DND-41 (cell line): ENCODE measurements around the gene PPP2R2B.

Experiments
- ATAC-seq: fragments of 200-7000 bp; cut with Tn5 transposase; 3 replicates; pipeline ENCODE4 v1.9.1; 2021; ENCODE audit warnings: low read depth; ENCODE audit not compliant: insufficient read depth
- DNase-seq: peaks from one replicate; pipeline ENCODE4 v3.0.0-alpha.2; 2020
- H2AFZ ChIP-seq: 2 replicates; pipeline ENCODE4 v1.6.0; 2012; ENCODE audit warnings: low read depth, low read length
- H3K27ac ChIP-seq: 2 replicates; pipeline ENCODE4 v1.5.1; 2012; ENCODE audit warnings: low read length, inconsistent platforms
- H3K27me3 ChIP-seq: fragments of 200-600 bp; sonication (generic); 2 replicates; pipeline ENCODE4 v1.6.0; 2012; ENCODE audit warnings: low read length, mild to moderate bottlenecking, inconsistent platforms; ENCODE audit not compliant: insufficient read depth, poor library complexity
- H3K36me3 ChIP-seq: 2 replicates; pipeline ENCODE4 v1.5.1; 2012; ENCODE audit warnings: low read length, inconsistent platforms; ENCODE audit not compliant: insufficient read depth
- H3K4me1 ChIP-seq: 2 replicates; pipeline ENCODE4 v1.5.1; 2012; ENCODE audit warnings: mild to moderate bottlenecking, low read length; ENCODE audit not compliant: insufficient read depth
- H3K4me2 ChIP-seq: 2 replicates; pipeline ENCODE4 v1.6.0; 2012; ENCODE audit warnings: mild to moderate bottlenecking, moderate library complexity, low read length, inconsistent platforms; ENCODE audit not compliant: insufficient read depth
- H3K4me3 ChIP-seq, 2 experiments: fragments of 200-600 bp in 1 of 2; shearing (Covaris generic) in 1 of 2; 2 replicates each; pipeline ENCODE4 v1.5.1; 2012 to 2016; ENCODE audit warnings: inconsistent platforms in 2 of 2, low read length in 2 of 2, mild to moderate bottlenecking in 2 of 2, low read depth in 1 of 2, moderate library complexity in 1 of 2
- H3K79me2 ChIP-seq: 2 replicates; pipeline ENCODE4 v1.6.0; 2012; ENCODE audit warnings: low read length, inconsistent platforms; ENCODE audit not compliant: insufficient read depth
- H3K9ac ChIP-seq: 2 replicates; pipeline ENCODE4 v1.6.0; 2012; ENCODE audit warnings: low read depth, mild to moderate bottlenecking, inconsistent platforms, low read length, moderate library complexity
- H3K9me3 ChIP-seq: 2 replicates; pipeline ENCODE4 v1.5.1; 2012; ENCODE audit warnings: low read length, moderate library complexity, mild to moderate bottlenecking, inconsistent platforms; ENCODE audit not compliant: insufficient read depth, severe bottlenecking
- H4K20me1 ChIP-seq: 2 replicates; pipeline ENCODE4 v1.6.0; 2012; ENCODE audit warnings: low read length; ENCODE audit not compliant: insufficient read depth
- EZH2 ChIP-seq: IDR thresholded peaks from 3 replicates; pipeline ENCODE4 v1.6.1; 2012; ENCODE audit warnings: borderline replicate concordance, low read depth, mild to moderate bottlenecking, moderate library complexity, low read length, inconsistent platforms; ENCODE audit not compliant: severe bottlenecking
- TF ChIP-seq, protein P1 (sequence below): IDR thresholded peaks from 2 replicates; pipeline ENCODE4 v1.5.1; 2012; ENCODE audit warnings: borderline replicate concordance, low read length, moderate library complexity, mild to moderate bottlenecking; ENCODE audit not compliant: poor library complexity, severe bottlenecking; ENCODE audit errors: extremely low read depth

PPP2R2B gene

DNA sequence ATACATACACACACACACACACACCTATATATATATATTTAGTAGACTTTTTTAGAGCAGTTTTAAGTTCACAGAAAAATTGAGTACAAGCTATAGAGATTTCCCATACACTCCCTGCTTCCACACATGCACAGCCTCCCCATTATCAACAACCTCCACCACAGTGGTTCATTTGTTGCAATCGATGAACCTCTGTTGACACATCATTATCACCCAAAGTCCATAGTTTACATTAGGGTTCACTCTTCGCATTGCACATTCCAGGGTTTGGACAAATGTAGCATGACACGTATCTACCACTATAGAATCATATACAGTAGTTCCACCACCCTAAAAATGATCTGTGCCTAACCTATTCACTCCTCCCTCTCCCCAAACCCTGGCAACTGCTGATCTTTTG is 111.0 kb downstream of the PPP2R2B start:
- no peak for TF ChIP-seq EZH2
- TF ChIP-seq, protein P1, sequence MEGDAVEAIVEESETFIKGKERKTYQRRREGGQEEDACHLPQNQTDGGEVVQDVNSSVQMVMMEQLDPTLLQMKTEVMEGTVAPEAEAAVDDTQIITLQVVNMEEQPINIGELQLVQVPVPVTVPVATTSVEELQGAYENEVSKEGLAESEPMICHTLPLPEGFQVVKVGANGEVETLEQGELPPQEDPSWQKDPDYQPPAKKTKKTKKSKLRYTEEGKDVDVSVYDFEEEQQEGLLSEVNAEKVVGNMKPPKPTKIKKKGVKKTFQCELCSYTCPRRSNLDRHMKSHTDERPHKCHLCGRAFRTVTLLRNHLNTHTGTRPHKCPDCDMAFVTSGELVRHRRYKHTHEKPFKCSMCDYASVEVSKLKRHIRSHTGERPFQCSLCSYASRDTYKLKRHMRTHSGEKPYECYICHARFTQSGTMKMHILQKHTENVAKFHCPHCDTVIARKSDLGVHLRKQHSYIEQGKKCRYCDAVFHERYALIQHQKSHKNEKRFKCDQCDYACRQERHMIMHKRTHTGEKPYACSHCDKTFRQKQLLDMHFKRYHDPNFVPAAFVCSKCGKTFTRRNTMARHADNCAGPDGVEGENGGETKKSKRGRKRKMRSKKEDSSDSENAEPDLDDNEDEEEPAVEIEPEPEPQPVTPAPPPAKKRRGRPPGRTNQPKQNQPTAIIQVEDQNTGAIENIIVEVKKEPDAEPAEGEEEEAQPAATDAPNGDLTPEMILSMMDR = no peak
- no peaks in the 10 kb centered on the region for H3K79me2 ChIP-seq
- H4K20me1 ChIP-seq = no peaks in the 10 kb centered on the region
- H3K9me3 ChIP-seq = no peaks in the 10 kb centered on the region
- no peak overlapping the region for H3K9ac ChIP-seq
- peaks cover 3% of the 10 kb centered on the region for H3K27me3 ChIP-seq
- no peak overlapping the region for H3K27ac ChIP-seq
- H3K36me3 ChIP-seq = no peaks in the 10 kb centered on the region
- no peak overlapping the region for H3K4me2 ChIP-seq
- H3K4me1 ChIP-seq = no peaks in the 10 kb centered on the region
- DNase-seq (no peak), ATAC-seq (no peak)
- H3K4me3 ChIP-seq = no peak overlapping the region
- H2AFZ ChIP-seq = no peak overlapping the region

DNA sequence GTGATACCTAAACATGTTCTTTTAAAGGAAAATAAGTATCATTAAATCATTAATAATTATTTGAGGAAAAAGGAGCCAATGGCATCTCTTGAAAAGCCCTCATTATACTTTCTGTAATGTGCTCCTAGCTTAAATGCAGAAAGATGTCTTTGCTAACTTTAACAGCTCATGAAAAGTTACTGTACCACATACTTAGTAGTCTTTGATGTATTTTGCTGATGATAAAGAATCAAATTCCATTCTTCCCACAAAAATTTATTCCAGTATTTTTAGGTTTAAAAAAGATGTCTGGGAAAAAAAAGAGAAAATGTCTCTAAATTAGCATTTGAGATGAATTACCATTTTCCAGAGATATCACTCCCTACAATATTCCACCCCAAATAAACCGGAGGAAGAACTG is 112.5 kb downstream of the PPP2R2B start:
- Histone ChIP-seq H2AFZ (no peak overlapping the region), H3K4me3 (no peak overlapping the region), H3K4me1 (no peaks in the 10 kb centered on the region), H3K79me2 (no peaks in the 10 kb centered on the region), H3K27me3 (peaks cover 3% of the 10 kb centered on the region), H3K36me3 (no peaks in the 10 kb centered on the region), H3K4me2 (no peak overlapping the region), H3K9ac (no peak overlapping the region), H3K27ac (no peak overlapping the region), H4K20me1 (no peaks in the 10 kb centered on the region), H3K9me3 (no peaks in the 10 kb centered on the region)
- TF ChIP-seq, protein P1 = no peak
- no peak for TF ChIP-seq EZH2
- DNase-seq = no peak
- ATAC-seq = no peak

DNA sequence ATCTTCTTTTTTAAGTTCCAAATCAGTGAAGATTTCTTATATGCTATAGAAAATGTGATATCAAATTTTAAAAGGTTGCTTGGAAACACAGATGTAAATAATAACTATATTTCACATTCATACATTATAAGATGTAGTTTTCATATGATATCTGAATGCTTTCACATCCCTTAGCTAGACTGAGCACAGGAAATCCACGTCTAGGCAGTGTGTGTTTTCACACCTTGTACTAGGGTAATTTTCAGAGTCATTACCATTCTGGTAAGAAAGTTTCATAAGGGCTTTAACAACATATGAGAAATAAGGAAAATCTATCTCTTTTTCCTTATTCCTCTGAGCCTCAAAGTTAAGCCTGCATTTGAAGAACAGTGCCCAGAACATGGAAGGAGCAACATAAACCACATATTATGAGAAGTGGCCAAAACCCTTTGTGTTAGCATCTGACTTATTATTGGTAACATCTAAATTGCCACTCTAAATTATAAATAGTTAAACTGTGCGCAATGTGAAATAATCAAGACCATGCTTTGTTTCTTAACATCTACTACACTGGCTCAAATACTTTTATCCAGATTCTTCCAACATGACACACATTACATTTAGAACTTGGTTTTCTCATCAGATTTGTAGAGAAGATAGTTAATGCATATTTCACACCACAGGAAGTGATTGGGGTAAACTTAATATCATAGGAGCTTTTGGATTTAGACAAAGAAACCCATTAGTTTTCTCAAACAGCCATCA is 113.3 kb downstream of the PPP2R2B start:
- peaks cover 3% of the 10 kb centered on the region for H3K27me3 ChIP-seq
- no peak overlapping the region for H3K27ac ChIP-seq
- no peak for TF ChIP-seq EZH2
- TF ChIP-seq, protein P1 = no peak
- no peak overlapping the region for H2AFZ ChIP-seq
- no peaks in the 10 kb centered on the region for H3K9me3 ChIP-seq
- H3K9ac ChIP-seq = no peak overlapping the region
- DNase-seq (no peak), ATAC-seq (no peak)
- no peak overlapping the region for H3K4me3 ChIP-seq
- H3K4me1 ChIP-seq = no peaks in the 10 kb centered on the region
- H3K79me2 ChIP-seq = no peaks in the 10 kb centered on the region
- no peaks in the 10 kb centered on the region for H3K36me3 ChIP-seq
- H3K4me2 ChIP-seq = no peak overlapping the region
- H4K20me1 ChIP-seq = no peaks in the 10 kb centered on the region
